NCI-H226 (cell line): Measurements from ENCODE around the gene NCKAP5.

Source experiments
- DNase-seq: peaks from one replicate; pipeline ENCODE4 v3.0.0-alpha.2; 2015

The NCKAP5 gene

GRCh38 chr2:133573491-133574162 lies 5.4 kb upstream of the NCKAP5 start:
- DNase-seq, result no peak

GRCh38 chr2:133571249-133571648 lies 3.0 kb upstream of the NCKAP5 start:
- no peak for DNase-seq

GRCh38 chr2:133570542-133570941 lies 2.3 kb upstream of the NCKAP5 start:
- no peak for DNase-seq

- no peak for DNase-seq
These were observed 1.1 kb upstream of the NCKAP5 start for GRCh38 chr2:133569286-133569830.

GRCh38 chr2:133568598-133568997 lies 335 bp upstream of the NCKAP5 start:
- no peak for DNase-seq

GRCh38 chr2:133562558-133562957 lies 5.7 kb downstream of the NCKAP5 start:
- DNase-seq, result no peak

- peak; percentile 26 for DNase-seq
These were observed 7.0 kb downstream of the NCKAP5 start for GRCh38 chr2:133561045-133561852.

- no peak for DNase-seq
These were observed 10.6 kb downstream of the NCKAP5 start for GRCh38 chr2:133557614-133558013.

GRCh38 chr2:133553838-133554408 lies 14.3 kb downstream of the NCKAP5 start:
- no peak for DNase-seq

GRCh38 chr2:133553251-133553650 lies 15.0 kb downstream of the NCKAP5 start:
- DNase-seq, result no peak

- DNase-seq, result no peak
These were observed 15.4 kb downstream of the NCKAP5 start for GRCh38 chr2:133552821-133553220.

GRCh38 chr2:133541797-133542196 lies 26.5 kb downstream of the NCKAP5 start:
- no peak for DNase-seq

- DNase-seq, result no peak
These were observed 26.9 kb downstream of the NCKAP5 start for GRCh38 chr2:133541376-133541775.

- peak; percentile 76 for DNase-seq
These were observed 35.3 kb downstream of the NCKAP5 start for GRCh38 chr2:133532919-133533318.

- DNase-seq, result no peak
These were observed 36.9 kb downstream of the NCKAP5 start for GRCh38 chr2:133531382-133531781.

- no peak for DNase-seq
These were observed 37.6 kb downstream of the NCKAP5 start for GRCh38 chr2:133530645-133531044.

GRCh38 chr2:133526530-133527300 lies 41.5 kb downstream of the NCKAP5 start:
- DNase-seq, result no peak

GRCh38 chr2:133525613-133526529 lies 42.4 kb downstream of the NCKAP5 start:
- DNase-seq, result no peak

GRCh38 chr2:133525090-133525489 lies 43.2 kb downstream of the NCKAP5 start:
- DNase-seq, result no peak

- no peak for DNase-seq
These were observed 44.9 kb downstream of the NCKAP5 start for GRCh38 chr2:133523406-133523805.

- no peak for DNase-seq
These were observed 46.1 kb downstream of the NCKAP5 start for GRCh38 chr2:133522204-133522603.
